H9 (cell line): ENCODE measurements around the gene NUDT7. TPM values are rescaled to one million over a fixed set of nuclear protein-coding genes. Genes with fewer than 3 reads are reported as not detected.

Experiments
- DNase-seq: peaks from one replicate; pipeline ENCODE4 v3.0.0-alpha.2; 2017
- H2AFZ ChIP-seq: one replicate; pipeline ENCODE4 v1.6.1; 2013; ENCODE audit warnings: mild to moderate bottlenecking, low read length, control low read depth, moderate library complexity
- H2AK5ac ChIP-seq: 2 replicates; pipeline ENCODE4 v1.6.1; 2013; ENCODE audit warnings: low read length, control low read depth, mixed read lengths; ENCODE audit not compliant: insufficient read length
- H2BK120ac ChIP-seq: one replicate; pipeline ENCODE4 v1.6.1; 2013; ENCODE audit warnings: low read depth, mild to moderate bottlenecking, low read length, control low read depth, inconsistent platforms; ENCODE audit not compliant: poor library complexity, severe bottlenecking
- H2BK12ac ChIP-seq: 2 replicates; pipeline ENCODE4 v1.6.1; 2013; ENCODE audit warnings: low read length, control low read depth, mixed read lengths, low read depth; ENCODE audit not compliant: insufficient read length
- H2BK15ac ChIP-seq: 2 replicates; pipeline ENCODE4 v1.6.1; 2013; ENCODE audit warnings: low read depth, low read length, control low read depth
- H2BK20ac ChIP-seq: one replicate; pipeline ENCODE4 v1.6.1; 2013; ENCODE audit warnings: low read depth, mild to moderate bottlenecking, low read length, control low read depth, inconsistent platforms; ENCODE audit not compliant: poor library complexity, severe bottlenecking
- H2BK5ac ChIP-seq: 2 replicates; pipeline ENCODE4 v1.6.1; 2013; ENCODE audit warnings: low read length, control low read depth, mixed read lengths; ENCODE audit not compliant: insufficient read length
- H3K14ac ChIP-seq: 2 replicates; pipeline ENCODE4 v1.6.1; 2013; ENCODE audit warnings: low read length, control low read depth; ENCODE audit not compliant: insufficient read depth
- H3K18ac ChIP-seq: 2 replicates; pipeline ENCODE4 v1.6.1; 2013; ENCODE audit warnings: low read depth, mild to moderate bottlenecking, mixed read lengths, low read length, control low read depth; ENCODE audit not compliant: insufficient read length
- H3K23ac ChIP-seq: 2 replicates; pipeline ENCODE4 v1.6.1; 2013; ENCODE audit warnings: low read length, control low read depth, mixed read lengths, low read depth; ENCODE audit not compliant: insufficient read length
- H3K23me2 ChIP-seq: 2 replicates; pipeline ENCODE4 v1.6.1; 2013; ENCODE audit warnings: low read depth, mild to moderate bottlenecking, mixed read lengths, low read length, control low read depth; ENCODE audit not compliant: insufficient read length, poor library complexity, severe bottlenecking
- H3K27ac ChIP-seq: 2 replicates; pipeline ENCODE4 v1.5.1; 2013; ENCODE audit warnings: low read length, control low read depth, mixed read lengths, low read depth; ENCODE audit not compliant: insufficient read length
- H3K27me3 ChIP-seq: 2 replicates; pipeline ENCODE4 v1.6.1; 2013; ENCODE audit warnings: low read length, control low read depth, inconsistent platforms; ENCODE audit not compliant: insufficient read depth
- H3K4ac ChIP-seq: 2 replicates; pipeline ENCODE4 v1.6.1; 2013; ENCODE audit warnings: low read depth, mild to moderate bottlenecking, control low read depth, inconsistent platforms, low read length, moderate library complexity
- H3K4me1 ChIP-seq: 2 replicates; pipeline ENCODE4 v1.6.1; 2013; ENCODE audit warnings: low read length, control low read depth, inconsistent platforms; ENCODE audit not compliant: insufficient read depth
- H3K4me2 ChIP-seq: 2 replicates; pipeline ENCODE4 v1.6.1; 2013; ENCODE audit warnings: low read length, control low read depth, mixed read lengths; ENCODE audit not compliant: insufficient read length, insufficient read depth
- H3K56ac ChIP-seq: 2 replicates; pipeline ENCODE4 v1.6.1; 2013; ENCODE audit warnings: low read depth, mild to moderate bottlenecking, mixed read lengths, low read length, control low read depth; ENCODE audit not compliant: insufficient read length
- H3K79me1 ChIP-seq: 2 replicates; pipeline ENCODE4 v1.6.1; 2013; ENCODE audit warnings: low read depth, mild to moderate bottlenecking, moderate library complexity, low read length, control low read depth, inconsistent platforms; ENCODE audit not compliant: insufficient read depth, poor library complexity, severe bottlenecking
- H3K79me2 ChIP-seq: 2 replicates; pipeline ENCODE4 v1.6.1; 2013; ENCODE audit warnings: low read length, control low read depth, inconsistent platforms; ENCODE audit not compliant: insufficient read depth
- H3K9ac ChIP-seq: 2 replicates; pipeline ENCODE4 v1.6.1; 2013; ENCODE audit warnings: low read length, control low read depth, mixed read lengths; ENCODE audit not compliant: insufficient read length; ENCODE audit errors: extremely low read depth
- H3K9me3 ChIP-seq: one replicate; pipeline ENCODE4 v1.6.1; 2013; ENCODE audit warnings: low read depth, low read length, inconsistent platforms; ENCODE audit not compliant: control insufficient read depth
- H3T11ph ChIP-seq: one replicate; pipeline ENCODE4 v1.6.1; 2013; ENCODE audit warnings: mild to moderate bottlenecking, low read length, control low read depth, inconsistent platforms
- H4K20me1 ChIP-seq: one replicate; pipeline ENCODE4 v1.6.1; 2013; ENCODE audit not compliant: control insufficient read depth, insufficient read length, insufficient read depth
- H4K5ac ChIP-seq: 2 replicates; pipeline ENCODE4 v1.6.1; 2013; ENCODE audit warnings: low read depth, mild to moderate bottlenecking, mixed read lengths, low read length, control low read depth; ENCODE audit not compliant: insufficient read length
- H4K8ac ChIP-seq: replicated peaks from 2 replicates; pipeline ENCODE4 v1.6.1; 2013; ENCODE audit warnings: low read length, control low read depth, mixed read lengths, low read depth; ENCODE audit not compliant: insufficient read length
- H4K91ac ChIP-seq: 2 replicates; pipeline ENCODE4 v1.6.1; 2013; ENCODE audit warnings: low read depth, mild to moderate bottlenecking, moderate library complexity, mixed read lengths, low read length, control low read depth; ENCODE audit not compliant: insufficient read length
- H3K27ac Mint-ChIP-seq, 3 experiments: 2 replicates in 2 of 3; 3 replicates in 1 of 3; pipeline ENCODE4 v1.8.0; 2020 to 2021; ENCODE audit warnings: mixed read lengths in 3 of 3, mild to moderate bottlenecking in 1 of 3, moderate library complexity in 1 of 3
- H3K27me3 Mint-ChIP-seq: 2 replicates; pipeline ENCODE4 v1.8.0; 2021; ENCODE audit warnings: low read depth, mild to moderate bottlenecking, moderate library complexity, mixed read lengths
- H3K36me3 Mint-ChIP-seq, 3 experiments: 2 replicates in 2 of 3; 3 replicates in 1 of 3; pipeline ENCODE4 v1.8.0; 2020 to 2021; ENCODE audit warnings: low read depth in 3 of 3, mixed read lengths in 3 of 3; ENCODE audit not compliant: insufficient read depth in 1 of 3
- H3K4me1 Mint-ChIP-seq, 2 experiments: 2 replicates each; pipeline ENCODE4 v1.8.0; 2020; ENCODE audit warnings: mixed read lengths in 2 of 2
- H3K4me3 Mint-ChIP-seq, 2 experiments: 2 replicates in 1 of 2; 3 replicates in 1 of 2; pipeline ENCODE4 v1.8.0; 2020 to 2021; ENCODE audit warnings: mild to moderate bottlenecking in 2 of 2, mixed read lengths in 2 of 2, moderate library complexity in 1 of 2
- H3K9me3 Mint-ChIP-seq, 2 experiments: 2 replicates in 1 of 2; 3 replicates in 1 of 2; pipeline ENCODE4 v1.8.0; 2020; ENCODE audit warnings: mild to moderate bottlenecking in 2 of 2, mixed read lengths in 2 of 2, moderate library complexity in 1 of 2
- CTCF ChIP-seq: fragments of 200-600 bp; sonication (generic); conservative IDR thresholded peaks from 3 replicates; pipeline ENCODE4 v1.8.0; 2021; ENCODE audit warnings: antibody characterized with exemption, mild to moderate bottlenecking
- WGBS: extraction: QIAGEN DNeasy Blood & Tissue Kit; methylation state at CpG from one replicate; pipeline ENCODE4 v1.1.7; 2013; ENCODE audit warnings: missing lambda C conversion rate, low lambda C conversion rate, mixed read lengths; ENCODE audit not compliant: insufficient read length; ENCODE audit errors: extremely low coverage; 5-methylcytosine and 5-hydroxymethylcytosine counted together
- total RNA-seq: library from RNA; stranded (reverse); gene quantifications from 2 replicates; pipeline ENCODE4 v1.2.1, GENCODE V29; 2021

Gene NUDT7
- total RNA-seq, 1 experiment from 2014 or later = 6.8 TPM

- Histone ChIP-seq H3K4ac (no peak overlapping the region), H2BK12ac (no peak overlapping the region), H3K79me2 (no peaks in the 10 kb centered on the region), H4K5ac (no peak overlapping the region), H4K91ac (no peak overlapping the region), H2BK20ac (no peak overlapping the region), H3K4me1 (no peaks in the 10 kb centered on the region; the same call in 1 of the 2 replicates), H3K14ac (no peak overlapping the region), H3K27ac (no peak overlapping the region), H2BK120ac (no peak overlapping the region), H2BK5ac (no peak overlapping the region), H4K8ac (no peak overlapping the region), H3K4me2 (no peak overlapping the region), H4K20me1 (no peaks in the 10 kb centered on the region), H3K27me3 (no peaks in the 10 kb centered on the region), H3K9ac (no peak overlapping the region), H3K79me1 (no peaks in the 10 kb centered on the region), H3K23me2 (no peaks in the 10 kb centered on the region), H3K9me3 (no peaks in the 10 kb centered on the region), H3K56ac (no peak overlapping the region), H2BK15ac (no peak overlapping the region), H2AK5ac (no peak overlapping the region), H3T11ph (no peak overlapping the region), H2AFZ (no peak overlapping the region), H3K23ac (no peak overlapping the region), H3K18ac (no peak overlapping the region)
- WGBS = no CpG with 5 or more reads among the region's 4 CpGs
- H3K27me3 Mint-ChIP-seq = peaks cover 4% of the 10 kb centered on the region; the same call in 1 of the 2 replicates
- H3K4me3 Mint-ChIP-seq = no peak overlapping the region
- H3K36me3 Mint-ChIP-seq = no peaks in the 10 kb centered on the region
- TF ChIP-seq CTCF = no peak
- no peak for DNase-seq
- H3K9me3 Mint-ChIP-seq = no peaks in the 10 kb centered on the region
- H3K4me1 Mint-ChIP-seq = peaks cover 3 to 7% of the 10 kb centered on the region in 2 experiments
- peak overlapping the region in 1 of 3 experiments; percentile 27; a peak in 1 of 7 replicates for H3K27ac Mint-ChIP-seq
Measured at GRCh38 chr16:77777745-77778144, 55.4 kb downstream of the NUDT7 start.
